Esophagus (tissue), 2 donors: ENCODE measurements around the gene CHIC2. TPM values are rescaled to one million over a fixed set of nuclear protein-coding genes. Genes with fewer than 3 reads are reported as not detected.
A peak's percentile ranks its signal among the peaks of the same experiment; 100 is the strongest.

Source experiments
- H3K27ac ChIP-seq, 2 donors: one replicate each; pipeline ENCODE4 v1.5.1; 2013; ENCODE audit warnings: low read depth in 2 of 2, mild to moderate bottlenecking in 2 of 2, inconsistent platforms in 1 of 2, low read length in 1 of 2, moderate library complexity in 1 of 2
- H3K27me3 ChIP-seq, 2 donors: one replicate each; pipeline ENCODE4 v1.6.1; 2013; ENCODE audit warnings: low read length in 2 of 2, control low read depth in 1 of 2, mild to moderate bottlenecking in 1 of 2; ENCODE audit not compliant: insufficient read depth in 2 of 2, control insufficient read depth in 1 of 2
- H3K36me3 ChIP-seq, 2 donors: one replicate each; pipeline ENCODE4 v1.6.1; 2013; ENCODE audit warnings: low read length in 1 of 2; ENCODE audit not compliant: control insufficient read depth in 2 of 2, insufficient read depth in 2 of 2
- H3K4me1 ChIP-seq, 2 donors: one replicate each; pipeline ENCODE4 v1.6.1; 2013; ENCODE audit warnings: low read length in 1 of 2; ENCODE audit not compliant: control insufficient read depth in 2 of 2, insufficient read depth in 2 of 2
- H3K4me3 ChIP-seq, 2 donors: one replicate each; pipeline ENCODE4 v1.5.1; 2013; ENCODE audit warnings: low read length in 2 of 2, mild to moderate bottlenecking in 2 of 2, low read depth in 1 of 2, moderate library complexity in 1 of 2
- H3K9me3 ChIP-seq, 2 donors: one replicate each; pipeline ENCODE4 v1.6.1; 2013; ENCODE audit warnings: mild to moderate bottlenecking in 2 of 2, low read depth in 1 of 2, low read length in 1 of 2, moderate library complexity in 1 of 2; ENCODE audit not compliant: control insufficient read depth in 2 of 2, insufficient read depth in 1 of 2
- WGBS, 2 donors: extraction: QIAGEN DNeasy Blood & Tissue Kit; methylation state at CpG; one replicate each; pipeline ENCODE4 v1.1.7; 2013; 5-methylcytosine and 5-hydroxymethylcytosine counted together
- polyA plus RNA-seq, 2 donors: library from polyadenylated mRNA; stranded (reverse); fragments of 200-250 nt; gene quantifications; one replicate each; pipeline ENCODE4 v1.2.3, GENCODE V29; 2013
- donor health status: healthy with polysubstance abuse.
- donor health status: Bipolar disorder and iron deficiency.

The CHIC2 gene
- polyA plus RNA-seq, 2 donors: 16.5 to 22.1 TPM

DNA sequence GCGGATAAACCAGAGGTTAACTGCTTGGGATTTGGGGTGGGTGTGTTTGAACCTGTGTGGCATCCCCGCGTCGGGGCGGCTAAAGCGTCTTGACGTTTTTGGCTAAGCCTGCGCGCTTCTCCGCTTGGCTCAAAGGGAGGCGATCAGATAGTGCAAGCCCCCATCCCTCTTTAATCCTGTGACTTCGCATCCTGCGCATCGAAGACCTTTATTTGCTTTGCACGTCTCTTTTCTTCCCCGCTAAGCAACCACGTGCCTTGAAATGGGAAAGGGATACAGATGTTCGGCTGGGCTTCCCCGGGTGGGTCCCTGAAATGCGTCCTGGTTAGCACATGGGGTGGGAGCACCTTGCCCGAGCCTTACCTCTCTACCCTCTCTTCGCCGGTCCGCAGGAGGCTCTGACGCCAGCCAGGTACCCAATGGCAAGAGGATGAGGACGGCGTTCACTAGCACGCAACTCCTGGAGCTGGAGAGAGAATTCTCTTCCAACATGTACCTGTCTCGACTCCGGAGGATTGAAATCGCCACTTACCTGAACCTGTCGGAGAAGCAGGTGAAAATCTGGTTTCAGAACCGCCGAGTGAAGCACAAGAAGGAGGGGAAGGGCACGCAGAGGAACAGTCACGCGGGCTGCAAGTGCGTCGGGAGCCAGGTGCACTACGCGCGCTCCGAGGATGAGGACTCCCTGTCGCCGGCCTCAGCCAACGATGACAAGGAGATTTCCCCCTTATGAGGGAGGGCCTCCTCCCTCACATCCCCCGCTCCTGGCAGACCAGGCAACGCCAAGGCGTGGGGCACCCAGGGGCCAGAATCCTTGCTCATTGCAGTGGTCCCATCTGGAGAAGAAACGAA is 37.0 kb upstream of the CHIC2 start:
- H3K4me1 ChIP-seq: peaks cover 15 to 18% of the 10 kb centered on the region in 2 donors
- H3K27ac ChIP-seq: no peak overlapping the region
- peak overlapping the region in 1 of 2 donors; percentile 38 for H3K4me3 ChIP-seq
- peaks cover 10 to 29% of the 10 kb centered on the region in 2 donors for H3K27me3 ChIP-seq
- no peaks in the 10 kb centered on the region for H3K9me3 ChIP-seq
- H3K36me3 ChIP-seq: no peaks in the 10 kb centered on the region
- 8 to 9% methylated on average over 50 of the region's 50 CpGs for WGBS, 2 donors

- H3K9me3 ChIP-seq: no peaks in the 10 kb centered on the region
- H3K27ac ChIP-seq: no peak overlapping the region
- no peaks in the 10 kb centered on the region for H3K36me3 ChIP-seq
- H3K4me3 ChIP-seq: peak overlapping the region in 1 of 2 donors; percentile 38
- 2 to 3% methylated on average over 37 to 46 of the region's 46 CpGs for WGBS, 2 donors
- H3K27me3 ChIP-seq: peaks cover 10 to 29% of the 10 kb centered on the region in 2 donors
- H3K4me1 ChIP-seq: peaks cover 15 to 18% of the 10 kb centered on the region in 2 donors
These were observed 36.3 kb upstream of the CHIC2 start for GRCh38 chr4:54100595-54101189.

GRCh38 chr4:54099748-54100574 is 35.6 kb upstream of the CHIC2 start, which contains the start of gene GSX2:
Gene GSX2, plus strand, starts transcription at chr4:54100163. Its CDS starts 182 bp downstream, at chr4:54100345.
- peaks cover 12 to 29% of the 10 kb centered on the region in 2 donors for H3K27me3 ChIP-seq

DNA sequence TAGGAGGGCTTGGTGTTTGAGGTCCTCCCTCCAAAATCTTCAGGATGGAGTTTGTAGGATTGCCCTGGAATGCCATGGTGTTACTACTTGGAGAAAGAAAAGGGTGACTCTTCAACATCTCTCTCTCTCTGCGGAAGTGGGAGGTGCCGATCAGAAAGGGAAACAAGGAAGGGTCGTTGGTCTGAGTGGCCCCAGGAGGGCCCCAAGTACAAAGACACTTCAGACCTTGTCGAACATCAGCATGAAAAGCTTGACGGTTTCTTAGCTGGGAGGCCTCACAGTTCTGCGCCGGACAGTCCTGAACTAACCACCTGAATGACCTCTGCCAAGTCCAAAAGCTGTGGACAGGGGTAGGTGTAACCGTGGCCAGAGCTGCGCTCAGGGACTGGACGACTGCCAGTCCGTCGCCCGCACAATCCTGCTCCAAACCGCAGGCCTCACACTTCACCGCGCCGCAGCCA is 34.9 kb upstream of the CHIC2 start:
- no peak overlapping the region for H3K27ac ChIP-seq
- no peaks in the 10 kb centered on the region for H3K36me3 ChIP-seq
- H3K27me3 ChIP-seq: peaks cover 19 to 29% of the 10 kb centered on the region in 2 donors
- H3K4me3 ChIP-seq: peak overlapping the region in 1 of 2 donors; percentile 38
- 4 to 5% methylated on average over 17 of the region's 17 CpGs for WGBS, 2 donors
- H3K4me1 ChIP-seq: peaks cover 15 to 18% of the 10 kb centered on the region in 2 donors
- H3K9me3 ChIP-seq: no peaks in the 10 kb centered on the region

More at GRCh38 chr4:54099748-54100574, 35.6 kb upstream of the CHIC2 start, which contains the start of gene GSX2:
- Histone ChIP-seq H3K4me1 (peaks cover 15 to 18% of the 10 kb centered on the region in 2 donors), H3K4me3 (peak within 1 kb of the TSS in 1 of 2 donors; percentile 38), H3K9me3 (no peaks in the 10 kb centered on the region), H3K27ac (no peak within 1 kb of the TSS), H3K36me3 (no peaks in the 10 kb centered on the region)
- 1 to 2% methylated on average over 66 of the region's 66 CpGs for WGBS, 2 donors

GRCh38 chr4:54098375-54098774 is 34.0 kb upstream of the CHIC2 start:
- Histone ChIP-seq H3K27ac (no peak overlapping the region), H3K4me3 (no peak overlapping the region), H3K9me3 (no peaks in the 10 kb centered on the region), H3K36me3 (no peaks in the 10 kb centered on the region), H3K27me3 (peaks cover 21 to 29% of the 10 kb centered on the region in 2 donors), H3K4me1 (peaks cover 15 to 18% of the 10 kb centered on the region in 2 donors)
- 34 to 51% methylated on average over 5 of the region's 5 CpGs for WGBS, 2 donors

GRCh38 chr4:54097152-54097551 is 32.7 kb upstream of the CHIC2 start:
- no peak overlapping the region for H3K27ac ChIP-seq
- 61 to 70% methylated on average over 6 of the region's 6 CpGs for WGBS, 2 donors
- peaks cover 15 to 18% of the 10 kb centered on the region in 2 donors for H3K4me1 ChIP-seq
- H3K4me3 ChIP-seq: no peak overlapping the region
- no peaks in the 10 kb centered on the region for H3K9me3 ChIP-seq
- no peaks in the 10 kb centered on the region for H3K36me3 ChIP-seq
- peaks cover 17 to 29% of the 10 kb centered on the region in 2 donors for H3K27me3 ChIP-seq

DNA sequence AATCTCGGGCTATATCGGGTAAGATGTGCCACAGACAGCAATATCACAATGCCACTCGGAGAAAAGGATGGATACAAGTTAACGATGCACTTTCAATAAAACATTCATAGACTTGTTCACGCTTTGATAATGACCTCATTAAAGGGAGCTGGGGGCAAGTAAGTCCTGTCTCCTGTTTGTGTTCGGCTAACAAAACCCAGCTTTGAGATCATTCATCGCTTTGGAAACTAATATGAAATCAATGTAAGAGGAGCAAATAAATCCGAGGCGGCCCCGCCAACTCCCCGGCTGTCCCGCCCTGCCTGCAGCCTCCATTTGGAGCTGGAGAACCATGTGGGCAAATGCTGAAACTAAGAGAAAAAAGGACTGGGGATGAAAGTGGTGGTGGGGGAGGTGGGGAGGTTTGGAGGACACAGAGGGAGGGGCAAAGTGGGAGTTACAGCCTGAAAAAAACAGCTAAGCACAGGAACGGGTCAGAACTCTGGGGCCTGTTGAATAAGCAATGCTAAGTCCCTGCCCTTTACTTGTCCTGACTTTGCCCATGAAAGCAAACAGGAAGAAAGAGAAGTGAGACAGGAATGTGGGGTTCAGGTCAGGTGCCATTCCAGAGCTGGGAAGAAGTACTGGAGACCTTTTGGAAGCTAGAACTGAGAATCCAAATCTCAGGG is 32.0 kb upstream of the CHIC2 start:
- Histone ChIP-seq H3K9me3 (no peaks in the 10 kb centered on the region), H3K27me3 (peaks cover 17 to 29% of the 10 kb centered on the region in 2 donors), H3K36me3 (no peaks in the 10 kb centered on the region), H3K4me1 (peaks cover 12 to 19% of the 10 kb centered on the region in 2 donors), H3K27ac (no peak overlapping the region), H3K4me3 (no peak overlapping the region)
- 34 to 53% methylated on average over 13 of the region's 13 CpGs for WGBS, 2 donors

DNA sequence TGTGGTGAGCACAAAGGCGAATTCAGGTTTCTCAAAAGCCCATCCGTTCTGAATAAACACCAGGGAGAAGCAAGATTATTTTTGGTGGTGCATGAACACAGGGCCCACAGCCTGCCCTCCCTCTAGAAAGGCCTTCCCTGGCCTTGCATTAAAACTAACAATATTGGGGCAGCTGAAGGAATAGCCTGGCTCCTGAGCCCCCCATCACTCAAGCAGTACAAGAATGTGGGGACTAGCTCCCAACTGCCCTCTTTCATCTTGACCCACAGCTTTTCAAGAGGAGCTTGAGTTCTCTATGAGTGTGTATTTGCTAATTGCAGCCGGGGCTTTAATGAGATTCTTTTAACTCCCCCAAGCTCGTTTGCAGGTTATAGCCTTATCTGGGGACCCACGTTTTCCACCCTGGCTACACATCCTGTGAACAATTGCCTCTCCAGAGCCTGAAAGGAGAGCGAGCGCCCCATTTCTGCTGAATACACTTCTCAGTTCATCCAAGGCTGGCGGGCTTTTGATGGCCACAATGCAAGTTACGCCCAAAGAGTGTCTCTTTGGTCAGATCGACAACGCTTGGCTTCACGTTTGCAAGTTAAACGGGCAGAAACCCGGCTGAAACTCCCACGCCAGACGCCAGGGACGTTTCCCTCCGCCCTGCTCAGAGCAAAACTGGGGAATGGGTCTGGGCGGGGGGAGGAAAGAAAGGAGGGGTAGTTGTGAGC is 30.9 kb upstream of the CHIC2 start:
- H3K36me3 ChIP-seq: no peaks in the 10 kb centered on the region
- H3K4me1 ChIP-seq: peaks cover 10% of the 10 kb centered on the region in 2 donors
- H3K27ac ChIP-seq: no peak overlapping the region
- H3K4me3 ChIP-seq: no peak overlapping the region
- H3K27me3 ChIP-seq: peaks cover 14 to 24% of the 10 kb centered on the region in 2 donors
- no peaks in the 10 kb centered on the region for H3K9me3 ChIP-seq
- WGBS, 2 donors: 35 to 52% methylated on average over 19 of the region's 19 CpGs
